ENCODE results near the gene IL17C. TPM values are rescaled to one million over a fixed set of nuclear protein-coding genes. Genes with fewer than 3 reads are reported as not detected.

Gene IL17C
- polyA plus RNA-seq, 1 donor from 2014 or later = not detected

GRCh38 chr16:88652762-88653063 is 14.3 kb downstream of the IL17C start:
- H3K9ac ChIP-seq (ENCODE audit: low read length) = no peak overlapping the region
- no peaks in the 10 kb centered on the region for H3K9me3 ChIP-seq (ENCODE audit: low read length)
- no peaks in the 10 kb centered on the region for H4K20me1 ChIP-seq (ENCODE audit: insufficient read depth)
- no peaks in the 10 kb centered on the region for H3K79me2 ChIP-seq (replicated peaks; ENCODE audit: insufficient read depth, low read length)
- H2AFZ ChIP-seq (ENCODE audit: low read depth, low read length) = no peak overlapping the region
- TF ChIP-seq EZH2 (IDR thresholded peaks at IDR 0.05; ENCODE audit: borderline replicate concordance, insufficient read depth, low read length, poor library complexity, severe bottlenecking) (no peak), MXI1 (conservative IDR thresholded peaks at IDR 0.05; ENCODE audit: poor library complexity, severe bottlenecking) (no peak), SMC3 (conservative IDR thresholded peaks at IDR 0.05; ENCODE audit: poor library complexity) (no peak)
- no peaks in the 10 kb centered on the region for H3K36me3 ChIP-seq (ENCODE audit: insufficient read depth, low read length)
- H3F3A ChIP-seq (ENCODE audit: insufficient read depth, low read length, poor library complexity, severe bottlenecking) = no peaks in the 10 kb centered on the region
- H3K9me2 ChIP-seq (ENCODE audit: insufficient read depth, low read length) = no peaks in the 10 kb centered on the region
- no peaks in the 10 kb centered on the region for H3K27me3 ChIP-seq (ENCODE audit: insufficient read depth, low read depth, low read length)
- H3K4me2 ChIP-seq (ENCODE audit: low read length) = no peak overlapping the region
- H3K4me3 ChIP-seq (ENCODE audit: low read length) = no peak overlapping the region
- H3K27ac ChIP-seq (ENCODE audit: low read length) = no peak overlapping the region

GRCh38 chr16:88653101-88653500 is 14.7 kb downstream of the IL17C start:
- no peaks in the 10 kb centered on the region for H3K36me3 ChIP-seq (ENCODE audit: insufficient read depth, low read length)

More at GRCh38 chr16:88653101-88653500, 14.7 kb downstream of the IL17C start:
- Histone ChIP-seq H3K4me2 (ENCODE audit: low read length) (no peak overlapping the region), H3K9ac (ENCODE audit: low read length) (no peak overlapping the region), H4K20me1 (ENCODE audit: insufficient read depth) (no peaks in the 10 kb centered on the region), H2AFZ (ENCODE audit: low read depth, low read length) (no peak overlapping the region), H3K27me3 (ENCODE audit: insufficient read depth, low read depth, low read length) (no peaks in the 10 kb centered on the region), H3K9me2 (ENCODE audit: insufficient read depth, low read length) (no peaks in the 10 kb centered on the region), H3K79me2 (replicated peaks; ENCODE audit: insufficient read depth, low read length) (no peaks in the 10 kb centered on the region), H3K27ac (ENCODE audit: low read length) (no peak overlapping the region), H3K4me3 (ENCODE audit: low read length) (no peak overlapping the region), H3F3A (ENCODE audit: insufficient read depth, low read length, poor library complexity, severe bottlenecking) (no peaks in the 10 kb centered on the region), H3K9me3 (ENCODE audit: low read length) (no peaks in the 10 kb centered on the region)
- TF ChIP-seq REST (IDR thresholded peaks at IDR 0.05; ENCODE audit: borderline replicate concordance) (no peak), EP300 (conservative IDR thresholded peaks at IDR 0.05; ENCODE audit: poor library complexity, severe bottlenecking) (no peak), RAD21 (conservative IDR thresholded peaks at IDR 0.05) (no peak), MXI1 (conservative IDR thresholded peaks at IDR 0.05; ENCODE audit: poor library complexity, severe bottlenecking) (no peak), TAF1 (IDR thresholded peaks at IDR 0.05; ENCODE audit: low read depth) (no peak), SMC3 (conservative IDR thresholded peaks at IDR 0.05; ENCODE audit: poor library complexity) (no peak), POLR2AphosphoS5 (IDR thresholded peaks at IDR 0.05) (no peak), EZH2 (IDR thresholded peaks at IDR 0.05; ENCODE audit: borderline replicate concordance, insufficient read depth, low read length, poor library complexity, severe bottlenecking) (no peak)
- TF ChIP-seq, protein P1, sequence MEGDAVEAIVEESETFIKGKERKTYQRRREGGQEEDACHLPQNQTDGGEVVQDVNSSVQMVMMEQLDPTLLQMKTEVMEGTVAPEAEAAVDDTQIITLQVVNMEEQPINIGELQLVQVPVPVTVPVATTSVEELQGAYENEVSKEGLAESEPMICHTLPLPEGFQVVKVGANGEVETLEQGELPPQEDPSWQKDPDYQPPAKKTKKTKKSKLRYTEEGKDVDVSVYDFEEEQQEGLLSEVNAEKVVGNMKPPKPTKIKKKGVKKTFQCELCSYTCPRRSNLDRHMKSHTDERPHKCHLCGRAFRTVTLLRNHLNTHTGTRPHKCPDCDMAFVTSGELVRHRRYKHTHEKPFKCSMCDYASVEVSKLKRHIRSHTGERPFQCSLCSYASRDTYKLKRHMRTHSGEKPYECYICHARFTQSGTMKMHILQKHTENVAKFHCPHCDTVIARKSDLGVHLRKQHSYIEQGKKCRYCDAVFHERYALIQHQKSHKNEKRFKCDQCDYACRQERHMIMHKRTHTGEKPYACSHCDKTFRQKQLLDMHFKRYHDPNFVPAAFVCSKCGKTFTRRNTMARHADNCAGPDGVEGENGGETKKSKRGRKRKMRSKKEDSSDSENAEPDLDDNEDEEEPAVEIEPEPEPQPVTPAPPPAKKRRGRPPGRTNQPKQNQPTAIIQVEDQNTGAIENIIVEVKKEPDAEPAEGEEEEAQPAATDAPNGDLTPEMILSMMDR (IDR thresholded peaks at IDR 0.05; ENCODE audit: poor library complexity, severe bottlenecking) = no peak

Data from neural cell (in vitro differentiated cells).